ENCODE measurements around the gene PRR16. TPM values are rescaled to one million over a fixed set of nuclear protein-coding genes. Genes with fewer than 3 reads are reported as not detected.

PRR16 gene
- total and polyA plus RNA-seq, 2 of the 13 experiments (the other 11 are each of a cell fraction or from before 2014, with no cell fraction given): not detected

DNA sequence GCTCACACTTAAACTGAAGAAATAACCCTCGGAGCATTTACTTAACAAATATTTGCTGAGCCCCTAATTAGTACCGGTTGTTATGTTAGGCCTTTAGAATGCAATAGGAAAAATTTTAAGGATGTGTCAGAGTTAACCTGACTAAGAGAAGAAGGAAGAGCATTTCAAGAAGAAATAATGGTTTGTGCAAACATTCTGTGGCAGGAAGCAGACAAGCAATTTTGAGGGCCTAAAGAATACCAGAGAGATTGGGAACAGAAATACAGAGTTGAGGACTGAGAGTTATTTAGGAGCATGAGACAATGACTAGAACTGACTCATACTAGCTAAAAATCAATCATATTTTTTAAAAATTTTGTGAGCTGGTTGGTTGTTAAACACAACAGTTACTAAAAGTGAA is 218.8 kb downstream of the PRR16 start:
- in situ Hi-C loops (cut with HindIII; ENCODE audit: extremely low pct_ligation_motif_present, low pct_unique_long_range_greater_than_20kb): no loop called here
- no peak overlapping the region for H3K27ac ChIP-seq (ENCODE audit: extremely low read length, insufficient read depth, low read length)
- H3K4me2 ChIP-seq (ENCODE audit: low read depth, low read length): no peak overlapping the region
- H3K9me3 ChIP-seq (ENCODE audit: low read length): no peaks in the 10 kb centered on the region
- no peak overlapping the region for H3K9ac ChIP-seq (ENCODE audit: insufficient read depth, low read depth, low read length)
- no peak overlapping the region for H3K4me3 ChIP-seq (replicated peaks in 1 of 3; ENCODE audit: insufficient read depth in 1 of 3, low read depth in 2 of 3, low read length in 3 of 3)
- TF ChIP-seq GTF3A (CRISPR knock-in tag; conservative IDR thresholded peaks at IDR 0.05): no peak
- no peak for TF ChIP-seq TEF (CRISPR knock-in tag; IDR thresholded peaks at IDR 0.05)
- no peak for TF ChIP-seq ZNF788 (CRISPR knock-in tag; IDR thresholded peaks at IDR 0.05; ENCODE audit: borderline replicate concordance)
- no peak for TF ChIP-seq ZNF383 (CRISPR knock-in tag; IDR thresholded peaks at IDR 0.05; ENCODE audit: borderline replicate concordance)
- H3K36me3 ChIP-seq (replicated peaks in 1 of 2; ENCODE audit: control insufficient read depth in 1 of 2, insufficient read depth in 2 of 2, low read length in 2 of 2): no peaks in the 10 kb centered on the region
- H2AFZ ChIP-seq (ENCODE audit: low read length): no peak overlapping the region
- ChIA-PET POLR2A (no interaction called here), CTCF (ENCODE audit: low intra/inter-chr PET ratio, low total read pairs) (no interaction called here)
- H3K79me2 ChIP-seq (ENCODE audit: insufficient read depth, low read length): no peaks in the 10 kb centered on the region
- intact Hi-C loops (cut with micrococcal nuclease; ENCODE audit: unreplicated experiment): no loop called here
- no peaks in the 10 kb centered on the region for H4K20me1 ChIP-seq (ENCODE audit: insufficient read depth, low read length)
- WGBS (ENCODE audit: low lambda C conversion rate): 0% methylated on average over 2 of the region's 2 CpGs
- BruUV-seq (replicated peaks): no TSS peak
- DNase-seq (ENCODE audit: low spot score): no peak
- no peaks in the 10 kb centered on the region for H3K27me3 ChIP-seq (ENCODE audit: control insufficient read depth in 1 of 2, insufficient read depth in 2 of 2, low read length in 2 of 2)
- H3K4me1 ChIP-seq (ENCODE audit: insufficient read depth, low read length): no peaks in the 10 kb centered on the region
- no peak for ATAC-seq
- FAIRE-seq: no peak

- no peaks in the 10 kb centered on the region for H3K27me3 ChIP-seq (ENCODE audit: control insufficient read depth in 1 of 2, insufficient read depth in 2 of 2, low read length in 2 of 2)
- ChIA-PET CTCF (ENCODE audit: low intra/inter-chr PET ratio, low total read pairs) (no interaction called here), POLR2A (no interaction called here)
- no peaks in the 10 kb centered on the region for H3K36me3 ChIP-seq (replicated peaks in 1 of 2; ENCODE audit: control insufficient read depth in 1 of 2, insufficient read depth in 2 of 2, low read length in 2 of 2)
- no peak overlapping the region for H3K4me3 ChIP-seq (replicated peaks in 1 of 3; ENCODE audit: insufficient read depth in 1 of 3, low read depth in 2 of 3, low read length in 3 of 3)
- BruUV-seq (replicated peaks): no TSS peak
- in situ Hi-C loops (cut with HindIII; ENCODE audit: extremely low pct_ligation_motif_present, low pct_unique_long_range_greater_than_20kb): no loop called here
- H3K79me2 ChIP-seq (ENCODE audit: insufficient read depth, low read length): no peaks in the 10 kb centered on the region
- no peaks in the 10 kb centered on the region for H3K4me1 ChIP-seq (ENCODE audit: insufficient read depth, low read length)
- no peak overlapping the region for H3K4me2 ChIP-seq (ENCODE audit: low read depth, low read length)
- DNase-seq (ENCODE audit: low spot score) (no peak), ATAC-seq (no peak), FAIRE-seq (no peak)
- no peak overlapping the region for H3K27ac ChIP-seq (ENCODE audit: extremely low read length, insufficient read depth, low read length)
- H4K20me1 ChIP-seq (ENCODE audit: insufficient read depth, low read length): no peaks in the 10 kb centered on the region
- H2AFZ ChIP-seq (ENCODE audit: low read length): no peak overlapping the region
- no peak overlapping the region for H3K9ac ChIP-seq (ENCODE audit: insufficient read depth, low read depth, low read length)
- no peaks in the 10 kb centered on the region for H3K9me3 ChIP-seq (ENCODE audit: low read length)
- intact Hi-C loops (cut with micrococcal nuclease; ENCODE audit: unreplicated experiment): no loop called here
- TF ChIP-seq BRF2 (CRISPR knock-in tag; IDR thresholded peaks at IDR 0.05): no peak
- no peak for TF ChIP-seq ZFP41 (CRISPR knock-in tag; IDR thresholded peaks at IDR 0.05; ENCODE audit: borderline replicate concordance)
- no peak for TF ChIP-seq ZBTB1 (CRISPR knock-in tag; IDR thresholded peaks at IDR 0.05; ENCODE audit: borderline replicate concordance)
- TF ChIP-seq AGO1 (IDR thresholded peaks at IDR 0.05; ENCODE audit: low read depth, low read length, poor library complexity, severe bottlenecking): no peak
- TF ChIP-seq ZNF558 (CRISPR knock-in tag; IDR thresholded peaks at IDR 0.05; ENCODE audit: borderline replicate concordance): no peak
- no peak for TF ChIP-seq NR2F2 (IDR thresholded peaks at IDR 0.05; ENCODE audit: borderline replicate concordance, low read depth)
- TF ChIP-seq ZNF841 (CRISPR knock-in tag; IDR thresholded peaks at IDR 0.05; ENCODE audit: borderline replicate concordance): no peak
- TF ChIP-seq RFXAP (CRISPR knock-in tag; IDR thresholded peaks at IDR 0.05; ENCODE audit: borderline replicate concordance): no peak
Measured at GRCh38 chr5:120683580-120683979, 219.5 kb downstream of the PRR16 start.
